ENCODE results near the gene MVD. TPM values are rescaled to one million over a fixed set of nuclear protein-coding genes. Genes with fewer than 3 reads are reported as not detected.

The MVD gene, protein sequence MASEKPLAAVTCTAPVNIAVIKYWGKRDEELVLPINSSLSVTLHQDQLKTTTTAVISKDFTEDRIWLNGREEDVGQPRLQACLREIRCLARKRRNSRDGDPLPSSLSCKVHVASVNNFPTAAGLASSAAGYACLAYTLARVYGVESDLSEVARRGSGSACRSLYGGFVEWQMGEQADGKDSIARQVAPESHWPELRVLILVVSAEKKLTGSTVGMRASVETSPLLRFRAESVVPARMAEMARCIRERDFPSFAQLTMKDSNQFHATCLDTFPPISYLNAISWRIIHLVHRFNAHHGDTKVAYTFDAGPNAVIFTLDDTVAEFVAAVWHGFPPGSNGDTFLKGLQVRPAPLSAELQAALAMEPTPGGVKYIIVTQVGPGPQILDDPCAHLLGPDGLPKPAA
- 20.3 to 24.6 TPM (median 23.8 TPM) in 5 replicates for total RNA-seq (2022; extraction: Qiagen RNA extraction)

DNA sequence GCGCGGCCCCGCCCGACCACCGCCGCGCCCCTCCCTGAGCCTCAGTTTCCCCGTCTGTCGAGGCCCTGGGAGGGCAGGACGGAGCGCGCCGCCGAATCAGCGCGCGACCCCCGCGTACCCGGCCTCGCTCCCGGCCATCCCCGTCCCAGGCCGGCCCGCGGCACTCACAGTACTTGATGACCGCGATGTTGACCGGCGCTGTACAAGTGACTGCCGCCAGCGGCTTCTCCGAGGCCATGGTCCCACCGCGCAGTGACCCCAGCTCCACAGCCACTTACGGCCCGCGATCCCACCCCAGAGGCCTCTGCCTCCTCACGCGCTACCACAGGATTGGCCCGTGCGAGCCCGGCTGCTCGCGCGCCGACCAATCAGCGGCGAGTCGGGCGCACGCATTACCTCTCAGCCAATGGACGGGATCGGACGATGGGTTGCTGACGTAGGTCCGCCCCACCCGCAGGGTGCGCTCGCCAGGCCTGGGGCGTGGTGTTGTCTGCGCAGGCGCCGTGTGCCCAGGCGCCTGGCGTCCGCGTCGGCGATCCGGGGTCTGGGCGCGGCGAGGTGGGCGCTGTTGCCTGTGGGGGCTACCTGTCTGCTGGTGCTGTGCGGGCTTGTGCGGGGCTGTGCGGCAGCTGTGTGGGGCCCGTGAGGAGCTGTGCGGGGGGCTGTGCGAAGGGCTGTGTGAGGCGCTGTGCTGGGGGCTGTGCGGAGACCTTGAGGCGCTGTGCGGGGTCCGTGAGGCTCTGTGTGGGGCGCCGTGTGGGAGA is at the start of gene MVD:
Gene MVD, minus strand, starts transcription at position 249 of the 764 bp plus-strand sequence. Its CDS starts 11 bp downstream, at position 238.

GRCh38 chr16:88706229-88706964 is 43.5 kb upstream of the MVD start, which contains the start of the genes CTU2 and RNF166:
CTU2 (plus strand) TSS chr16:88706503; CDS start chr16:88706531, 28 bp downstream.
RNF166 (minus strand) TSS chr16:88706408; CDS start chr16:88706325, 83 bp downstream.

GRCh38 chr16:88686439-88687253 is 23.8 kb upstream of the MVD start, which contains the start of gene SNAI3:
SNAI3 (minus strand) TSS chr16:88686507; CDS start chr16:88686406, 101 bp downstream.

GRCh38 chr16:88650749-88651275 is 12.1 kb downstream of the MVD start, which contains the start of gene CYBA:
CYBA (minus strand) TSS chr16:88651053; CDS start chr16:88651013, 40 bp downstream.

GRCh38 chr16:88638323-88639230 is 24.3 kb downstream of the MVD start, which contains the start of gene IL17C:
IL17C (plus strand) TSS chr16:88638572; CDS start chr16:88638642, 70 bp downstream.

Other genes with a start within 250 kb of the MVD start
- gene ZFPM1, start 209.8 kb downstream of the MVD start, total RNA-seq (2022; extraction: Qiagen RNA extraction): 5.3 to 8.6 TPM (median 7.8 TPM) in 5 replicates
- gene ZC3H18, start 92.7 kb downstream of the MVD start, total RNA-seq (2022; extraction: Qiagen RNA extraction): 50.1 to 53.6 TPM (median 53.0 TPM) in 5 replicates
- not detected in 5 replicates for gene IL17C, start 24.5 kb downstream of the MVD start, total RNA-seq (2022; extraction: Qiagen RNA extraction)
- 230 to 330 TPM (median 300 TPM) in 5 replicates for gene CYBA, start 12.0 kb downstream of the MVD start, total RNA-seq (2022; extraction: Qiagen RNA extraction)
- 0.14 to 0.28 TPM (median 0.16 TPM) in 5 replicates for gene SNAI3, start 23.4 kb upstream of the MVD start, total RNA-seq (2022; extraction: Qiagen RNA extraction)
- 11.7 to 18.3 TPM (median 17.1 TPM) in 5 replicates for gene RNF166, start 43.3 kb upstream of the MVD start, total RNA-seq (2022; extraction: Qiagen RNA extraction)
- gene CTU2, start 43.4 kb upstream of the MVD start, total RNA-seq (2022; extraction: Qiagen RNA extraction): 24.3 to 36.6 TPM (median 33.9 TPM) in 5 replicates
- gene PIEZO1, start 122.1 kb upstream of the MVD start, total RNA-seq (2022; extraction: Qiagen RNA extraction): 100 to 156 TPM (median 149 TPM) in 5 replicates
- gene CDT1, start 140.7 kb upstream of the MVD start, total RNA-seq (2022; extraction: Qiagen RNA extraction): 28.0 to 36.0 TPM (median 34.9 TPM) in 5 replicates
- gene APRT, start 148.8 kb upstream of the MVD start, total RNA-seq (2022; extraction: Qiagen RNA extraction): 277 to 450 TPM (median 414 TPM) in 5 replicates
- gene GALNS, start 193.9 kb upstream of the MVD start, total RNA-seq (2022; extraction: Qiagen RNA extraction): 34.6 to 49.5 TPM (median 48.9 TPM) in 5 replicates
- gene TRAPPC2L, start 194.0 kb upstream of the MVD start, total RNA-seq (2022; extraction: Qiagen RNA extraction): 99.3 to 128 TPM (median 107 TPM) in 5 replicates
- gene PABPN1L, start 203.6 kb upstream of the MVD start, total RNA-seq (2022; extraction: Qiagen RNA extraction): not detected in 5 replicates